Stimulated activated CD8-positive, alpha-beta memory T cell treated with anti-CD3 and anti-CD28 coated beads, Interleukin-7, amount 100 ng/mL, for 48 hours (primary cell): ENCODE data around the gene DNAJB2.
"Not testable (repeated sequence)": the region's sequence is repeated elsewhere in the genome, so short reads cannot be mapped to it uniquely, and the experiment has no call there.

ENCODE experiments used
- DNase-seq, 2 donors: peaks; one replicate each; pipeline ENCODE4 v3.0.0-alpha.2; 2020; ENCODE audit warnings: low read depth in 1 of 2; ENCODE audit errors: extremely low read depth in 1 of 2

DNAJB2 gene

GRCh38 chr2:219298759-219299371 is 19.7 kb downstream of the DNAJB2 start:
- DNase-seq: peak; percentile 64 to 83

- no peak for DNase-seq
These were observed 20.2 kb downstream of the DNAJB2 start for GRCh38 chr2:219299372-219299760.

- DNase-seq: no peak
These were observed 20.9 kb downstream of the DNAJB2 start for GRCh38 chr2:219300022-219300421.

GRCh38 chr2:219302412-219302968 is 23.3 kb downstream of the DNAJB2 start:
- no peak for DNase-seq

GRCh38 chr2:219304223-219304622 is 25.1 kb downstream of the DNAJB2 start:
- no peak for DNase-seq

GRCh38 chr2:219306047-219306446 is 26.9 kb downstream of the DNAJB2 start:
- no peak for DNase-seq

GRCh38 chr2:219308142-219309101 is 29.3 kb downstream of the DNAJB2 start:
- peak; percentile 20 to 32 for DNase-seq

- DNase-seq: peak in 1 of 2 donors; percentile 11
These were observed 30.1 kb downstream of the DNAJB2 start, which contains the start of gene PTPRN for GRCh38 chr2:219309278-219309677. TSS of gene PTPRN (minus strand) at chr2:219309401. CDS start at chr2:219309332, 69 bp downstream.

GRCh38 chr2:219312683-219313263 is 33.6 kb downstream of the DNAJB2 start:
- not testable (repeated sequence) for DNase-seq

- no peak for DNase-seq
These were observed 35.8 kb downstream of the DNAJB2 start for GRCh38 chr2:219314804-219315468.

- no peak for DNase-seq
These were observed 44.3 kb downstream of the DNAJB2 start for GRCh38 chr2:219323434-219323833.

GRCh38 chr2:219325136-219325535 is 46.0 kb downstream of the DNAJB2 start:
- DNase-seq: no peak

- DNase-seq: no peak
These were observed 46.6 kb downstream of the DNAJB2 start for GRCh38 chr2:219325657-219326315.

GRCh38 chr2:219327719-219328118 is 48.6 kb downstream of the DNAJB2 start:
- DNase-seq: no peak

- DNase-seq: no peak
These were observed 52.5 kb downstream of the DNAJB2 start for GRCh38 chr2:219331560-219332213.

GRCh38 chr2:219332542-219332941 is 53.4 kb downstream of the DNAJB2 start, which contains the start of gene RESP18:
TSS of gene RESP18 (minus strand) at chr2:219332744.
- DNase-seq: no peak

- DNase-seq: no peak
These were observed 54.9 kb downstream of the DNAJB2 start for GRCh38 chr2:219334076-219334475.

- DNase-seq: no peak
These were observed 56.2 kb downstream of the DNAJB2 start for GRCh38 chr2:219335373-219335786.
